Stimulated activated effector memory CD8-positive, alpha-beta T cell treated with anti-CD3 and anti-CD28 coated beads, Interleukin-12 subunit alpha, Interleukin-12 subunit beta, amount 100 ng/mL, for 72 hours (primary cell): ENCODE data around the gene GTSE1.

Experiments used
- ATAC-seq: fragments of 150-1000 bp; cut with Tn5 transposase; 2 replicates; pipeline ENCODE4 v1.10.0; 2021
- DNase-seq, 2 donors: peaks; one replicate each; pipeline ENCODE4 v3.0.0; 2021 to 2022; ENCODE audit warnings: low spot score in 2 of 2
- H3K27ac Mint-ChIP-seq: one replicate; pipeline ENCODE4 v1.8.0; 2022; ENCODE audit warnings: mild to moderate bottlenecking, mixed read lengths
- H3K36me3 Mint-ChIP-seq: one replicate; pipeline ENCODE4 v1.8.0; 2022; ENCODE audit warnings: mild to moderate bottlenecking, mixed read lengths
- H3K4me1 Mint-ChIP-seq: one replicate; pipeline ENCODE4 v1.8.0; 2022; ENCODE audit warnings: mixed read lengths
- H3K4me3 Mint-ChIP-seq: one replicate; pipeline ENCODE4 v1.8.0; 2022; ENCODE audit warnings: mild to moderate bottlenecking, mixed read lengths
- H3K9me3 Mint-ChIP-seq: one replicate; pipeline ENCODE4 v1.8.0; 2022; ENCODE audit warnings: mixed read lengths

The GTSE1 gene

DNA sequence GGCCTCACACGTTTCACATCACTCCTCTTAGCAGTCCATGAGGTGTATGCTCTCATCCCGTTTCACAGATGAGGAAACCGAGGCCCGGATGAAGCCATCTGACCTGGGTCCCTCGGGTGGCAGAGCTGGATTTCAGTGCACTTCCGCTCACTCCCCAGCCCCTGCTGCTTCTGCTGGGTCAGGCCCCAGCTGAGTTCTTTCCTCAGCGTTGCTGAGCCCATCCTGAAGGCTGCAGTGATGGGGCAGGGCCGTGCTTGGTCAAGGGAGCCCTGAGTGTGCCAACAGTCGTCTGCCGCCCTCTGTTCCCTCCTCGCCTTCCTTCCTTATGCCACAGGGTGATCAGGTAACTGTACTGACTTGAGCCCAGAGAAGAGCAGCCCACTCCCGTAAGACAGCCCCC, 51.0 kb downstream of the GTSE1 start:
- Mint-ChIP-seq H3K4me3 (no peak overlapping the region), H3K36me3 (peaks cover 100% of the 10 kb centered on the region), H3K27ac (no peak overlapping the region), H3K9me3 (no peaks in the 10 kb centered on the region), H3K4me1 (peaks cover 16% of the 10 kb centered on the region)
- DNase-seq (no peak), ATAC-seq (no peak)

DNA sequence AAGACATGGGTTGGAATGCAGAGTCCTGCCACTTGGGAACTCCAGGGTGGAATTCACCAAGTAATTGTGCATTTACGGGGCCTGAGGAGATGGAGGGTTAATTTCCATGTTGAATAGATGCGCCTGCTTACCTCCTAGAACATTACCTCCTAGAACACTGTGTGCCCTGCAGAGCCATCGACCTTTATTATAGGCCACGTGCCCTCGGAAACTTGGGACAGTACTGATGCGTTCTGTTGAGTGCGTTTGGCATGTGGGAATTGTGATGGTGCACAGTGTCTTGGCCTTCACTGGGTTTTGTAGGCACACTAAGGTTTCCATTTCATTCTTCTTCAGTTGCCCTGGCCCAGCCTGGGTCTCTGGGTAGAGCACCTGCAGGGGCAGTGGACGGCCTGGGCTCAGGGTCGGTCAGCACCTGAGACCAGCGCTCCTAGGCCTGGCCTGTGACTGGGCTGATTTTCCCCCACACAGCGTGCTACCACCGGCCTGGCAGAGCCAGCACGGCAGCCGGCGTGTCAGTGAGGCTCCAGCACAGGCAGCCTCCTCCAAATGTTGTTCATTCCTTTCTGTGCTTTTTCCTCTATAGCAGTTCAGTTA, 51.5 kb downstream of the GTSE1 start:
- no peak overlapping the region for H3K27ac Mint-ChIP-seq
- DNase-seq (no peak), ATAC-seq (no peak)
- H3K4me3 Mint-ChIP-seq: no peak overlapping the region
- peaks cover 98% of the 10 kb centered on the region for H3K36me3 Mint-ChIP-seq
- peaks cover 19% of the 10 kb centered on the region for H3K4me1 Mint-ChIP-seq
- no peaks in the 10 kb centered on the region for H3K9me3 Mint-ChIP-seq

DNA sequence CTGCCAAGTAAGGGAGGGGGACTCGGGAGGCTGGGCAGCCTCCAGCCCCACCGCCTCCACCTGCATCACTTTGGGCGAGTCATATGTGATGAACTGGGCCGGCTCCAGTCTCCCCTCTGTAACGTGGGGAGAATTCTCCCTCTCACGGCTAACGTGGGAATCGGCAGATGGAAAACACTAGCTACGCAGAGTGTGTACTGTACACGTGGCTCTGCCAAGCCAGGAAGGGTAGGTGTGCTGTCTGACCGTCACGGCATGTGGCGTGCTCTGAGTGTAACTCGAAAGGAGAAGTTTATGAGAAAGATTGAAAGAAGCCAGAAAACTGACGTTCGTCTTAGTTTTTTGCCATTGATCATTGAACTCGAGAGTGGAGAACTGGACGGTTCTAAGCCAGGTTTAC, 52.6 kb downstream of the GTSE1 start:
- no peak for DNase-seq
- ATAC-seq: no peak
- peaks cover 88% of the 10 kb centered on the region for H3K36me3 Mint-ChIP-seq
- H3K9me3 Mint-ChIP-seq: no peaks in the 10 kb centered on the region
- H3K4me1 Mint-ChIP-seq: peaks cover 16% of the 10 kb centered on the region
- no peak overlapping the region for H3K27ac Mint-ChIP-seq
- no peak overlapping the region for H3K4me3 Mint-ChIP-seq

DNA sequence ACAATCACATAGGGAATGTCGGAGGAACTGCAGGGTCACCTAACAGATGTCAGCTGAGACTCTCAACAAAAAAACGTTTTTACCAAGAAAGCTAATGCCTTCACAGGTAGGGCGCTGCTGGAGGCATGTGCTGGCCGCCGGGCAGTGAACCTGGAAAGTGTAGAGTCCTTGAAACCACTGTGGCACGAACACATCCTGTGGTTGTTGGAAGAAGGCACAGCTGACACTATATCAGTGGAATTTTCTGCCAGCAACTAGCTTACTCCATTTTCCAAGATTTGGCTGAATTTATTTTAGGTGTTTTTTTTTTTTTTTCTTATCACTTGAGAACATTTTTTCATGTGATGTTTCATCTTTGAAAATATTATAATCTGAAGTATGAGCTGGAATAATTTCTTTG, 53.0 kb downstream of the GTSE1 start:
- Mint-ChIP-seq H3K4me1 (peaks cover 12% of the 10 kb centered on the region), H3K4me3 (no peak overlapping the region), H3K27ac (no peak overlapping the region), H3K36me3 (peaks cover 87% of the 10 kb centered on the region), H3K9me3 (no peaks in the 10 kb centered on the region)
- DNase-seq (no peak), ATAC-seq (no peak)

DNA sequence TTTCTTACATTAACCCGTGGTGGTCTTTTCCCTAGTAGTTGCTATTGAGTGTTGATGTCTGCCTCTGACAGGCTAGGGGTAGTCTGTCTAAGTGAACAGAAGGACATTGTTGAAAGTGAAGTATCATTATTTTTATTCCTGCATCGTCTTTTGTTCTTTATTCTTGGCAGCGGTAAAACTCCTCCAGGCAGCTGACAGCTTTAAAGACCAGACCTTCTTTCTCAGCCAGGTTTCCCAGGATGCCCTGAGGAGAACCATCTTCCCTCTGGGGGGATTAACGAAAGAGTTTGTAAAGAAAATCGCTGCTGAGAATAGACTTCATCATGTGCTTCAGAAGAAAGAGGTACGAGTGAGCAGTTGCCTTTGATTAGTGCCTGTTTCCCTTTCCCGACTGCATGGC, 53.5 kb downstream of the GTSE1 start:
- no peak for DNase-seq
- Mint-ChIP-seq H3K4me1 (peaks cover 12% of the 10 kb centered on the region), H3K36me3 (peaks cover 87% of the 10 kb centered on the region), H3K9me3 (no peaks in the 10 kb centered on the region), H3K4me3 (no peak overlapping the region), H3K27ac (no peak overlapping the region)
- no peak for ATAC-seq

DNA sequence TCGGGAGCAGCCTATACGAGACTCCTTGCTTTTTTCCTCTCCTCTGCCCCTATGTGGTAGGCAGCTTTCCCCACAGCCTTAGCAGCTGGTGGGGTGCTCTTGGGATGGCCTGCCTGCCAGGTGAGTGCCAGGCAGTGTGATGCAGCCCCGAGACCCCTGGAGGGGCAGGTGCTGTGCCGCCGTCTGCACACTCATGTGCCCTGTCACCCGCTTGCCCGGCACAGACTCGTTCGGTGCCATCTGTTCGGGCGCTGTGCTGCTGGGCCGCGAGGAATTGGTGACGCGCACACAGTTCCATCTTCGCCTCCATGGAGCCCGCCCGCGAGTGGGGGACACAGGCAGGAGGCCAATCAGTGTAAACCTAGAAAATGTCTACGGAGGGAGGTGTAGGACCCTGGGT, 54.0 kb downstream of the GTSE1 start:
- Mint-ChIP-seq H3K27ac (no peak overlapping the region), H3K36me3 (peaks cover 87% of the 10 kb centered on the region), H3K9me3 (no peaks in the 10 kb centered on the region), H3K4me3 (no peak overlapping the region), H3K4me1 (peaks cover 12% of the 10 kb centered on the region)
- no peak for ATAC-seq
- no peak for DNase-seq

DNA sequence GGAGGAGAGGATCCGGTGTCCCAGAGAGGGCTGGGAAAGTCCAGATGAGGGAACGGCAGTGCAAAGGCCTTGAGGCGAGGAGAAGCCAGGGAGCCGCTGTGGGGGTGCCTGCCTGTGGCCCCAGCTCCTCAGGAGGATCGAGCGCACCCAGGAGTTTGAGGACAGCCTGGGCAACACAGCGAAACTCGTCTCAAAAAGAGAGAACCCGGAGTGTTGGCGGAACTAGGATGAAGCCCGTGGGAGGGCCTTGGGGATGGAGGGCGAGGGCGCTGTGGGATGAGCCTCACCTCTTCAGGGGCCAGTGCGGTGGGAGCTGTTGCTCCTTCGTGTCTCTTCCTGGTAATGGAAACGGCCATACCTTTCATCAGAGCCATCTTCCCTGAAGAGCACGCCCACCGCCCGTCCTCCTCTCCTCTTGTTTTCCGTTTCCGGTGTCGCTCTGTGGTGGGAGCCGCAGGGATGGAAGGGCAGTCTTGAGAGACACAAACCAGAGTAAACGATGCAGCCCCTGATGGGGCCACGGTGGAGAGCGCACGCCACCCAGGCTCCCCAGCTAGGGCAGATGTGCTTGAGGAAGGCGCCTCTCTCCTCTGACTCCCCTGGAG, 54.6 kb downstream of the GTSE1 start:
- H3K9me3 Mint-ChIP-seq: no peaks in the 10 kb centered on the region
- no peak overlapping the region for H3K4me3 Mint-ChIP-seq
- H3K27ac Mint-ChIP-seq: no peak overlapping the region
- peaks cover 86% of the 10 kb centered on the region for H3K36me3 Mint-ChIP-seq
- DNase-seq (no peak), ATAC-seq (no peak)
- H3K4me1 Mint-ChIP-seq: peaks cover 12% of the 10 kb centered on the region

DNA sequence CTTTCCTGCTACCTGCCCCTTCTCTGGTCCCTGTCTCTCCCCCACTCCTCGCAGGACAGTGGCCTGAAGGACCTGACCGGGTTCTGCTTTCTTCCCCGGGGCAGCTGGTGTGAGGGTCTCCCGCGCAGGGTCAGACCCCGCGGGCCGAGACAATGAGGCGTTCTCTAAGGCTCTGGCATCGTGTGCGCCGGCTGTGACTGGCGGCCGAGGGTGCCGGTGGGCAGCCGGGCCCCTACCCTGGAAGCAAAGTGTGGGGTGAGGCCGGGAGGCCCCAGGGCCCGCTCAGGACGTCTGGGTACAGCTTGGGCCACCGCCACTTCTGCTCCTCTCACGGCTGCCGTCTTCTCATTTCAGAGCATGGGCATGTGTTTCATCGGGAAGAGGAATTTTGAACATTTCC, 55.1 kb downstream of the GTSE1 start:
- Mint-ChIP-seq H3K4me3 (no peak overlapping the region), H3K36me3 (peaks cover 81% of the 10 kb centered on the region), H3K9me3 (no peaks in the 10 kb centered on the region), H3K27ac (no peak overlapping the region), H3K4me1 (peaks cover 12% of the 10 kb centered on the region)
- DNase-seq: no peak
- no peak for ATAC-seq

DNA sequence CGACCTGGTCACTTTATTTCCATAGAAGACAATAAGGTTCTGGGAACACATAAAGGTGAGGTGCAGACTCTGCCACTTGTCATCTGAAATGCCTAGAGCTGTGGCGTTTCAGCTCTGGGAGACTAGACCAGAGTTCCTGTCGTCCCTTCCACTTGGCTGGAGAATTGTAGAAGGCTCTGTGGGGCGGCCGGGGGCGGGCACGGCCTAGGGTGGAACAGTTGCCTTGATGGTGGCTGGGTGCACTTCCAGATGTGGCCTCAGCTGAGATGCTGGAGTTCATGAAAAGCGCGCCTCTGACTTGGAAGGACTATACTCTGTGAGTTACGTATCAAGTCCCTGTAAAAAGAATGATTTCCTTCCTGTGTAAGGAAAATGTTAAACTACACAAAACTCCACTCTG, 55.6 kb downstream of the GTSE1 start:
- no peaks in the 10 kb centered on the region for H3K9me3 Mint-ChIP-seq
- ATAC-seq (no peak), DNase-seq (no peak)
- H3K4me3 Mint-ChIP-seq: no peak overlapping the region
- H3K4me1 Mint-ChIP-seq: peaks cover 12% of the 10 kb centered on the region
- peaks cover 76% of the 10 kb centered on the region for H3K36me3 Mint-ChIP-seq
- H3K27ac Mint-ChIP-seq: no peak overlapping the region

DNA sequence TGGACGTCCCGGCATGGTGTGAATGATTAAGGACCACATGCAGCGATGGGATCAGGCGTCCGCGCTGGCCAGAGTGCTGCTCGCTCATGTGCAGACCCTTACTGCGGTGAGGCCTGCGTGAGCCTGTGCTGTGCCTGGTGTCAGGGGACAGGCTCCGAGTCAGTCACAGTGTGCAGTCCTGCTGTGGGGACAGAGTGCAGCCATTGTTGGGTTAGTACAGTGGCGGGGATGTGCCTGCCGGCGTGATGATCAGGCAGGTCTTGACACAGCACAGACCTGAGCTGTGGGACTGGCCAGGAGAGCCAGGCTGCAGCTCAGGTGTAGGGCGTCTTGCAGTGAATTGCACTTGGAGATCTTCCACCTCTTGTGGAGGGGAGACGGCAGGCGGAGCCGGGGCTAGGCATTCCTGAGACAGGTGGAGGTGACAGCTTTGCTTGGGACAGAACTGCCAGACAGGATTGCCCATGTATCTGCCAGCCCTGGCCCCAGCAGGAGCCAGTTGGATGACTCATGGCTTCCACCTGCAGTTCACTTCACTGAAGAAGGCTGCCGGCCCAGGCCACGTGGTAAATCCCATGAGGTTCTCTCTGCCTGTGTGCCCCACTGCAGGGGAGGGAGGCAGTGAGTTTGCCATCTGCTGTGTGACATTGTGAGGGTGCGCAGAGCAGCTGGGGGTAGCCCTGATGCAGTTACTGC, 56.2 kb downstream of the GTSE1 start:
- H3K4me1 Mint-ChIP-seq: peaks cover 12% of the 10 kb centered on the region
- no peak overlapping the region for H3K27ac Mint-ChIP-seq
- ATAC-seq (no peak), DNase-seq (no peak)
- no peak overlapping the region for H3K4me3 Mint-ChIP-seq
- no peaks in the 10 kb centered on the region for H3K9me3 Mint-ChIP-seq
- H3K36me3 Mint-ChIP-seq: peaks cover 70% of the 10 kb centered on the region

DNA sequence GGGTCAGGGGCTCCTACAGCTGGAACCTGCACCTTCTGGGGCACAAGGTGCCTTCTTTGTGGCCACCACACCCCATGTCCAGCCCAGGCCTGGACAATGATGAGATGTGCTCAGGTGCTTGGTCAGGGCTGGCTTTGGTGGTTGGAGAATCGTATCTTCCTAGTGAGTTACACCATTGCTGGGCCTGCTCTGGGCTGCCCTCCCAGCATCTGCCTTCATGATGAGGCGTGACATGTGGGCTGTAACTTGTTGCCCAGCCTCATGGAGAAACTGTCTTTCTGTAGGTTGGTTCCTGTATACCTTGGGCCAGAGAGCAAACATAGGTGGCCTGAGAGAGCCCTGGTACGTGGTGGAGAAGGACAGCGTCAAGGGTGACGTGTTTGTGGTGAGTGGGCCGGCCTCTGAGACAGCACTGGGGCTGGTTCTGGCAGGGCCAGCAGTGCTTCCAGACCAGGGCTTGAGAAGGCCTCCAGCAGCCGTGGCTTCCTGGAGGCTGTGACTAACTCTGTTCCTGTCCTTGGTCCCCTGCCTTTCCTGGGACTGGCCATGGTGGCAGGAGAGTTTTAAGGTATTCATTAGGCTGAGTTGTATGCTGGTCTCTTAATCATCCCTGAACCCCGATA, 56.9 kb downstream of the GTSE1 start:
- Mint-ChIP-seq H3K9me3 (no peaks in the 10 kb centered on the region), H3K4me3 (no peak overlapping the region), H3K27ac (peak overlapping the region; percentile 52), H3K4me1 (peaks cover 12% of the 10 kb centered on the region), H3K36me3 (peaks cover 65% of the 10 kb centered on the region)
- no peak for ATAC-seq
- DNase-seq: no peak

DNA sequence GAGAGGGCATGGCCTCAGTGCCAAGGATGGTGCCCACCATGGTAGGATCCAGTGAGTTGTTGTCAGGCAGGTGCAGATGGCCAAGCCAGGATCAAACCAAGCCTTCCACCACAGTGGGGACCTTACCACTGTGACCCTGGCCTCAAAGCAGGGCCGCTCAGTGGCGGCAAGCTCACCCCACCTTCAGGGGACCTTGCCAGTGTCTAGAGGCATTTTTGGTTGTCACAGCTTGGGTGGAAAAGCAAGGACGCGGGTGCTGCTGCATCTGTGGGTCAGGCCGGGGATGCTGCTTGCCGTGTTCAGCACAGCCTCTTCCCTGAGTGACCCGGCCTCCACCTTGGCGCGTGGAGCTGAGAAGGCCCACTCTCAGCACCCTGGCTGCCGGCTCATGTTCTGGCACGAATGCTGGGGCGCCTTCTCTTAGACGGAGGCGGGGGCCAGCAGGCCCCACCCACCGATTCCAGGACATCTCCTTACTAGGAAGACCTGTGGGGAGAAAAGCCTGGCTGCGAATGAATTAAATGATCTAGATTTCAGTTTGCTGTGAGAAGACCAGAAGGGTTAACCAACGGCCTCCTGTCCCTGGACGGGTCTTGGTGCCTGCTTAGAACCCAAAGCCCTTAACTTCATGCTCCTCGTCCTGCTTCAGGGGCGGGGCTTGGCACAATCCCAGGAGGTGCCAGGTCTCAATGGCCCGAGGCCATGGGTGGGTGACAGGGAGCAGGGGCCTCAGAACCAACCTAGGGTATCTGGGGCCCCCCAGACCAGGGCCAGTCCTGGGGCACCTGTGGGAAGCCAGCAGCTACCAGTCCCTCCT, 57.7 kb downstream of the GTSE1 start:
- no peak overlapping the region for H3K4me3 Mint-ChIP-seq
- H3K27ac Mint-ChIP-seq: peak overlapping the region; percentile 52
- peaks cover 62% of the 10 kb centered on the region for H3K36me3 Mint-ChIP-seq
- ATAC-seq: no peak
- DNase-seq: no peak
- H3K4me1 Mint-ChIP-seq: peaks cover 12% of the 10 kb centered on the region
- H3K9me3 Mint-ChIP-seq: no peaks in the 10 kb centered on the region

DNA sequence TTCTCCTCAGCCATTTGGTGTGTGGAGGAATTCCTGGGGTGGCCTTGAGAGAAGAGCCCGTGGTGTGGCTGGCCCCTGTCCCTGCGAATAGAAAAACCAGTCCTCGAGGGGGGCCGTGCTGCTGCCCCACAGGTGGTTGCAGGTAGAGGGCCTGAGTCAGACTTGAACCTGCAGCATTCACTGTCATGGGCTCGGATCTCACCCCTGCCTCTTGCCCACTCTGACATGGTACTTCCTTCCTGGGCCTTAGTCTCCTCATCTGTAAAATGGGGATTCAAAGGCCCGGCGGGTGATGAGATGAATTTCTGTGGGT, 58.3 kb downstream of the GTSE1 start:
- no peak overlapping the region for H3K27ac Mint-ChIP-seq
- H3K9me3 Mint-ChIP-seq: no peaks in the 10 kb centered on the region
- ATAC-seq (no peak), DNase-seq (no peak)
- H3K4me1 Mint-ChIP-seq: peaks cover 12% of the 10 kb centered on the region
- H3K4me3 Mint-ChIP-seq: no peak overlapping the region
- H3K36me3 Mint-ChIP-seq: peaks cover 56% of the 10 kb centered on the region

DNA sequence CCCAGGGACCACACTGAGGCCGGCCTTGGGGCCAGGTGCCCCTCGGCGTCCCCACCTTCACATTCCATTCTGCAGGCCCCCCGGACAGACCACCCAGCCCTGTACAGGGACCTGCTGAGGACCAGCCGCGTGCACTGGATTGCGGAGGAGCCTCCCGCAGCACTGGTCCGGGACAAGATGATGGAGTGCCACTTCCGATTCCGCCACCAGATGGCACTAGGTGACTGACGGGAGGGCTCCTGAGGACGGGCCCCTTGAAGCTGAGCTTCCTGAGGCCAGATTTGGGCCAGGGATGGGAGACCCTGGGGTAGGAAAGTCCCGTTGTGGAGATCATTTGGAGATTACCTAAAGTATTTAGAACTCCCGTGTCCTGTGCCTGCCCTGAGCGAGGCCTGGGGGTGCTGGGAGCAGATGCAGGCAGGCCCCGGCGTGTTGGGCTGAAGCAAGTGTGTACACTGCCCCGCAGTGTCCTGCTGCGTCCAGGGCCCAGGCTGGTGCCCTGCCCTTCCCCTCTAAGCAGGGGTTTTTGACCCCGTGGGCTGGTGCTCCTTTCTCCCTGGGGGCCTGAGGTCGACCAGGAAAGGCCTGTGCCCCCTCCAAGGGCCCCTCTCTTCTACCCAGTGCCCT, 58.8 kb downstream of the GTSE1 start:
- no peak overlapping the region for H3K27ac Mint-ChIP-seq
- no peak overlapping the region for H3K4me3 Mint-ChIP-seq
- peaks cover 51% of the 10 kb centered on the region for H3K36me3 Mint-ChIP-seq
- H3K9me3 Mint-ChIP-seq: no peaks in the 10 kb centered on the region
- ATAC-seq: peak; percentile 64
- peaks cover 12% of the 10 kb centered on the region for H3K4me1 Mint-ChIP-seq
- peak; percentile 36 to 77 for DNase-seq

DNA sequence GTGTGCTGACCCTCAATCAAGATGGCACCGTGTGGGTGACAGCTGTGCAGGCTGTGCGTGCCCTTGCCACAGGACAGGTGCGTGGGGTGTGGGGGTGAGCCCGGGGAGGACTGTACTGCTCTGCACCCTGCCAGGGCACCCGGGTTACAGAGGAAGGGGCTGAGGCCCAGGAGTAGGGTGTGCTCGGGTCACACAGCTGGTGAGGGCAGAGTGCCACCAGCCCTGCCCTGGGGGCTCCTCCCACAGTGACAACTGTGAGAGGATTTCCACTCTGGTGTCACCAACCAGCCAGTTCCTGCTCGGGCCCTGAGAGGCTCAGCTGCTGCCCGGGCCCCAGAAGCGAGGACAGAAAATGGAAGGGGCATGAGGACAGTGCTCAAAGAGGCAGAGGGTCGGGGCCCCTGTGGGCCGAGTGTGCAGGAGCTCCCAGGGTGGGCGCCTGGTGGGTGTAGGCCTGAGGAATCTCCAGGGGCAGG, 59.4 kb downstream of the GTSE1 start:
- Mint-ChIP-seq H3K9me3 (no peaks in the 10 kb centered on the region), H3K27ac (no peak overlapping the region), H3K4me3 (no peak overlapping the region), H3K4me1 (peaks cover 7% of the 10 kb centered on the region), H3K36me3 (peaks cover 46% of the 10 kb centered on the region)
- ATAC-seq (no peak), DNase-seq (no peak)
